ENCODE data around the gene UGGT1.
"Not testable (repeated sequence)": the region's sequence is repeated elsewhere in the genome, so short reads cannot be mapped to it uniquely, and the experiment has no call there.

Gene UGGT1

GRCh38 chr2:128169497-128169896, 78.5 kb downstream of the UGGT1 start:
- no peak for TF ChIP-seq CTCF (IDR thresholded peaks at IDR 0.05; ENCODE audit: borderline replicate concordance, insufficient read depth, low read depth, low read length)
- no peak overlapping the region for H3K4me3 ChIP-seq (ENCODE audit: low read depth, low read length)

DNA sequence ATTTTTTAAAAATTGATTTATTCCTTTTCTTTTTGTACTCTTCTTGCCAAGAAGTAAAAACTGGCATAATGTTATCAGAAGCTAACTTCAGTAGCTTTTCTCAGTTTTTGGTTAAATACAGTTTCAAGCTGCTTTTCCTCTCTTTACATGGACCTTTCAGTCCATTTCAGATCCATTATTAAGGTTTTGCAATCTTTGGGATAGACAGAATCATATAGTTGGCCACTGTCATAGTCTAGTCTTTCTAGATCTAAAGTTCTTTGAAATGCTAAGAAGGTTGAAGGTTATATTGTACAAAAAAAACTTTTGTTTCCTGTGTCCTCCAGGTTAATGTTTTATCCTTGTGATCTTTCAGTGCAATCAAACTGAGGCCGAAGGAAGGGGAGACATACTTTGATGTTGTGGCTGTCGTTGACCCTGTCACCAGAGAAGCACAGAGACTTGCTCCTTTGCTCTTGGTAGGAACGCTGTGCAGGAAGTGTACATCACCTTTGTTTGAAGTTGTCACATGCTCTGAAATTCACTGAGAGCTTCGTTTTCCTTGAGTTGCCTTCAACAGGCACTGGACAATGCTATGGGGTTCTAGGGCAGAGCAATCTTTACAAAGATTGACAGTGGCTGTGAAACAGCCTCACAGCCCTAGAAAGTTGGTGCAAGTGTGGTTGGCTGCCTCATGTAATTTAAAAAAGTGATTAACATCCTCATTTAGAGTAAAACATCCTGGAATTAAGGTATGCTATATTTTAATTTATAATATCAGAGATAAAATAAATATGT, 79.1 kb downstream of the UGGT1 start:
- no peak for TF ChIP-seq CTCF (IDR thresholded peaks at IDR 0.05; ENCODE audit: borderline replicate concordance, insufficient read depth, low read depth, low read length)
- no peak overlapping the region for H3K4me3 ChIP-seq (ENCODE audit: low read depth, low read length)

DNA sequence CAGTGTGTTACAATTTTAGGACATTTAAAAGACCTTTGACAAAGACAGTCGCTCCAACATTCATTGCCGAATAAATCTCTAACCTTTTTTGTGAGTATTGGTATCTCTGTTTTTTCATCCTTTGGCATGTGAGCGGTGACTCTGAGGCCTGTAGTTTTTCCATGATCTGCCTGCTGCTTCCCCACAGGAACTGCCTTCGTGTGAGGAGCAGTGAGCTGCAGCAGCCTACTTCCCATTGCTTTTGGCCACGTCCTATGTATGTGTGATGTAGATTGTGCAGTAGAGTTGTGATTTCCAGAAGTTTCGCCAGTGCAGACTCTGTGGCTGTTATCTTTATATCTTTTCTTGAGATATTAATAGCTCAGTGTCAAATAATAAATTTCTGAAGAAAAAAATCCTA, 79.8 kb downstream of the UGGT1 start:
- H3K4me3 ChIP-seq (ENCODE audit: low read depth, low read length) = no peak overlapping the region
- TF ChIP-seq CTCF (IDR thresholded peaks at IDR 0.05; ENCODE audit: borderline replicate concordance, insufficient read depth, low read depth, low read length) = no peak

GRCh38 chr2:128172191-128172590, 81.2 kb downstream of the UGGT1 start:
- no peak for TF ChIP-seq CTCF (IDR thresholded peaks at IDR 0.05; ENCODE audit: borderline replicate concordance, insufficient read depth, low read depth, low read length)
- H3K4me3 ChIP-seq (ENCODE audit: low read depth, low read length) = no peak overlapping the region

GRCh38 chr2:128174067-128174466, 83.1 kb downstream of the UGGT1 start:
- not testable (repeated sequence) for H3K4me3 ChIP-seq (ENCODE audit: low read depth, low read length)

- H3K4me3 ChIP-seq (ENCODE audit: low read depth, low read length) = no peak overlapping the region
- TF ChIP-seq CTCF (IDR thresholded peaks at IDR 0.05; ENCODE audit: borderline replicate concordance, insufficient read depth, low read depth, low read length) = no peak
Measured at GRCh38 chr2:128177315-128177714, 86.3 kb downstream of the UGGT1 start.

GRCh38 chr2:128178149-128178649, 87.2 kb downstream of the UGGT1 start:
- no peak overlapping the region for H3K4me3 ChIP-seq (ENCODE audit: low read depth, low read length)
- TF ChIP-seq CTCF (IDR thresholded peaks at IDR 0.05; ENCODE audit: borderline replicate concordance, insufficient read depth, low read depth, low read length) = no peak

Data from GM12875 (cell line).